Activated T-cell treated with anti-CD3 and anti-CD28 coated beads, Interleukin-2, amount 50 U/mL, for 24 hours (primary cell): ENCODE measurements around the gene FZD1.

ENCODE experiments used
- DNase-seq: peaks from one replicate; pipeline ENCODE4 v3.0.0-alpha.2; 2020
- H3K27ac Mint-ChIP-seq: 2 replicates; pipeline ENCODE4 v1.8.0; 2020; ENCODE audit warnings: mild to moderate bottlenecking, mixed read lengths
- H3K27me3 Mint-ChIP-seq: 2 replicates; pipeline ENCODE4 v1.8.0; 2020; ENCODE audit warnings: mixed read lengths
- H3K36me3 Mint-ChIP-seq: 2 replicates; pipeline ENCODE4 v1.8.0; 2020; ENCODE audit warnings: low read depth, mixed read lengths
- H3K4me1 Mint-ChIP-seq: 2 replicates; pipeline ENCODE4 v1.8.0; 2020; ENCODE audit warnings: low read depth, mixed read lengths
- H3K4me3 Mint-ChIP-seq: 2 replicates; pipeline ENCODE4 v1.8.0; 2020; ENCODE audit warnings: mild to moderate bottlenecking, moderate library complexity, mixed read lengths
- H3K9me3 Mint-ChIP-seq: 2 replicates; pipeline ENCODE4 v1.8.0; 2020; ENCODE audit warnings: mixed read lengths

Gene FZD1

GRCh38 chr7:91248996-91249395 is 15.2 kb upstream of the FZD1 start:
- Mint-ChIP-seq H3K27ac (no peak overlapping the region), H3K27me3 (no peaks in the 10 kb centered on the region), H3K4me3 (no peak overlapping the region), H3K4me1 (no peaks in the 10 kb centered on the region), H3K9me3 (no peaks in the 10 kb centered on the region), H3K36me3 (no peaks in the 10 kb centered on the region)
- DNase-seq = no peak

- DNase-seq = no peak
- no peak overlapping the region for H3K4me3 Mint-ChIP-seq
These were observed 14.6 kb upstream of the FZD1 start for GRCh38 chr7:91249506-91250233.

GRCh38 chr7:91250706-91251105 is 13.5 kb upstream of the FZD1 start:
- H3K36me3 Mint-ChIP-seq = no peaks in the 10 kb centered on the region
- H3K4me3 Mint-ChIP-seq = no peak overlapping the region
- no peak overlapping the region for H3K27ac Mint-ChIP-seq
- peaks cover 4% of the 10 kb centered on the region for H3K9me3 Mint-ChIP-seq
- no peaks in the 10 kb centered on the region for H3K4me1 Mint-ChIP-seq
- DNase-seq = no peak
- H3K27me3 Mint-ChIP-seq = peaks cover 2% of the 10 kb centered on the region

More at GRCh38 chr7:91249506-91250233, 14.6 kb upstream of the FZD1 start:
- Mint-ChIP-seq H3K9me3 (no peaks in the 10 kb centered on the region), H3K4me1 (no peaks in the 10 kb centered on the region), H3K36me3 (no peaks in the 10 kb centered on the region), H3K27ac (no peak overlapping the region), H3K27me3 (no peaks in the 10 kb centered on the region)

- Mint-ChIP-seq H3K27ac (no peak overlapping the region), H3K9me3 (peaks cover 11% of the 10 kb centered on the region), H3K4me1 (no peaks in the 10 kb centered on the region), H3K4me3 (no peak overlapping the region), H3K27me3 (peaks cover 6% of the 10 kb centered on the region), H3K36me3 (no peaks in the 10 kb centered on the region)
- DNase-seq = no peak
These were observed 12.4 kb upstream of the FZD1 start for GRCh38 chr7:91251877-91252276.

- Mint-ChIP-seq H3K4me1 (peaks cover 16% of the 10 kb centered on the region), H3K9me3 (no peaks in the 10 kb centered on the region), H3K36me3 (no peaks in the 10 kb centered on the region), H3K27ac (no peak overlapping the region), H3K4me3 (peak overlapping the region; percentile 76), H3K27me3 (peaks cover 67% of the 10 kb centered on the region)
- DNase-seq = no peak
These were observed 718 bp upstream of the FZD1 start for GRCh38 chr7:91263384-91264045.

- DNase-seq = no peak
- Mint-ChIP-seq H3K27me3 (peaks cover 66% of the 10 kb centered on the region), H3K27ac (no peak overlapping the region), H3K9me3 (no peaks in the 10 kb centered on the region), H3K36me3 (no peaks in the 10 kb centered on the region), H3K4me3 (peak overlapping the region; percentile 75), H3K4me1 (peaks cover 16% of the 10 kb centered on the region)
These were observed 870 bp downstream of the FZD1 start for GRCh38 chr7:91264924-91265681.

GRCh38 chr7:91265693-91266066 is 1.4 kb downstream of the FZD1 start:
- H3K27me3 Mint-ChIP-seq = peaks cover 64% of the 10 kb centered on the region
- peaks cover 16% of the 10 kb centered on the region for H3K4me1 Mint-ChIP-seq
- H3K9me3 Mint-ChIP-seq = no peaks in the 10 kb centered on the region
- H3K4me3 Mint-ChIP-seq = no peak overlapping the region
- no peak overlapping the region for H3K27ac Mint-ChIP-seq
- DNase-seq = no peak
- no peaks in the 10 kb centered on the region for H3K36me3 Mint-ChIP-seq

GRCh38 chr7:91266067-91266688 is 1.9 kb downstream of the FZD1 start:
- peaks cover 16% of the 10 kb centered on the region for H3K4me1 Mint-ChIP-seq
- H3K9me3 Mint-ChIP-seq = no peaks in the 10 kb centered on the region
- H3K27me3 Mint-ChIP-seq = peaks cover 59% of the 10 kb centered on the region
- no peak for DNase-seq
- H3K27ac Mint-ChIP-seq = no peak overlapping the region
- no peaks in the 10 kb centered on the region for H3K36me3 Mint-ChIP-seq
- H3K4me3 Mint-ChIP-seq = no peak overlapping the region

- Mint-ChIP-seq H3K27ac (no peak overlapping the region), H3K4me1 (peaks cover 16% of the 10 kb centered on the region), H3K27me3 (peaks cover 57% of the 10 kb centered on the region), H3K9me3 (no peaks in the 10 kb centered on the region), H3K4me3 (no peak overlapping the region), H3K36me3 (no peaks in the 10 kb centered on the region)
- no peak for DNase-seq
These were observed 2.5 kb downstream of the FZD1 start for GRCh38 chr7:91266689-91267090.

GRCh38 chr7:91267171-91267955 is 3.1 kb downstream of the FZD1 start:
- peaks cover 51% of the 10 kb centered on the region for H3K27me3 Mint-ChIP-seq
- H3K36me3 Mint-ChIP-seq = no peaks in the 10 kb centered on the region
- no peak for DNase-seq
- H3K4me3 Mint-ChIP-seq = no peak overlapping the region
- no peak overlapping the region for H3K27ac Mint-ChIP-seq
- H3K9me3 Mint-ChIP-seq = no peaks in the 10 kb centered on the region
- H3K4me1 Mint-ChIP-seq = peaks cover 16% of the 10 kb centered on the region

GRCh38 chr7:91270372-91270771 is 6.1 kb downstream of the FZD1 start:
- no peaks in the 10 kb centered on the region for H3K9me3 Mint-ChIP-seq
- H3K27ac Mint-ChIP-seq = no peak overlapping the region
- H3K36me3 Mint-ChIP-seq = no peaks in the 10 kb centered on the region

GRCh38 chr7:91276909-91277308 is 12.7 kb downstream of the FZD1 start:
- Mint-ChIP-seq H3K9me3 (no peaks in the 10 kb centered on the region), H3K4me1 (no peaks in the 10 kb centered on the region), H3K4me3 (no peak overlapping the region), H3K27me3 (no peaks in the 10 kb centered on the region), H3K27ac (no peak overlapping the region), H3K36me3 (no peaks in the 10 kb centered on the region)
- no peak for DNase-seq

More at GRCh38 chr7:91270372-91270771, 6.1 kb downstream of the FZD1 start:
- H3K27me3 Mint-ChIP-seq = peaks cover 28% of the 10 kb centered on the region
- peaks cover 5% of the 10 kb centered on the region for H3K4me1 Mint-ChIP-seq
- DNase-seq = no peak
- H3K4me3 Mint-ChIP-seq = no peak overlapping the region

GRCh38 chr7:91280185-91280584 is 16.0 kb downstream of the FZD1 start:
- H3K9me3 Mint-ChIP-seq = no peaks in the 10 kb centered on the region
- no peak overlapping the region for H3K4me3 Mint-ChIP-seq
- H3K36me3 Mint-ChIP-seq = no peaks in the 10 kb centered on the region
- H3K27me3 Mint-ChIP-seq = peaks cover 11% of the 10 kb centered on the region
- DNase-seq = no peak
- no peaks in the 10 kb centered on the region for H3K4me1 Mint-ChIP-seq
- H3K27ac Mint-ChIP-seq = no peak overlapping the region

- H3K4me3 Mint-ChIP-seq = no peak overlapping the region
- H3K36me3 Mint-ChIP-seq = no peaks in the 10 kb centered on the region
- no peak overlapping the region for H3K27ac Mint-ChIP-seq
- no peaks in the 10 kb centered on the region for H3K4me1 Mint-ChIP-seq
- no peaks in the 10 kb centered on the region for H3K9me3 Mint-ChIP-seq
- H3K27me3 Mint-ChIP-seq = peaks cover 11% of the 10 kb centered on the region
- DNase-seq = no peak
These were observed 16.4 kb downstream of the FZD1 start for GRCh38 chr7:91280604-91281003.
